Omental fat pad (tissue), 4 donors: ENCODE measurements around the gene RBPMS2. TPM values are rescaled to one million over a fixed set of nuclear protein-coding genes. Genes with fewer than 3 reads are reported as not detected.

Source experiments
- ATAC-seq: fragments of 150-250 bp; one replicate; pipeline ENCODE4 v1.9.1; 2016; ENCODE audit warnings: mild to moderate bottlenecking, moderate library complexity; ENCODE audit not compliant: low FRiP score
- DNase-seq: peaks from one replicate; pipeline ENCODE4 v3.0.0-alpha.2; 2019; ENCODE audit warnings: low spot score
- total RNA-seq, 4 donors: library from RNA; depleted of rRNA; stranded (reverse); fragments of >200 nt; gene quantifications; one replicate each; pipeline ENCODE4 v1.1.0, GENCODE V29; 2016
- TF ChIP-seq, protein P1 (sequence below), 3 donors: fragments of 450-650 bp; IDR thresholded peaks; one replicate each; pipeline ENCODE4 v1.5.1; 2016 to 2017; ENCODE audit warnings: antibody characterized with exemption in 3 of 3, mild to moderate bottlenecking in 3 of 3, moderate library complexity in 2 of 3

RBPMS2 gene
- total RNA-seq, 4 donors from 2014 or later: 1.4 to 3.1 (median 2.8) TPM

GRCh38 chr15:64781299-64781698 is 5.9 kb upstream of the RBPMS2 start:
- no peak for DNase-seq
- TF ChIP-seq, protein P1, sequence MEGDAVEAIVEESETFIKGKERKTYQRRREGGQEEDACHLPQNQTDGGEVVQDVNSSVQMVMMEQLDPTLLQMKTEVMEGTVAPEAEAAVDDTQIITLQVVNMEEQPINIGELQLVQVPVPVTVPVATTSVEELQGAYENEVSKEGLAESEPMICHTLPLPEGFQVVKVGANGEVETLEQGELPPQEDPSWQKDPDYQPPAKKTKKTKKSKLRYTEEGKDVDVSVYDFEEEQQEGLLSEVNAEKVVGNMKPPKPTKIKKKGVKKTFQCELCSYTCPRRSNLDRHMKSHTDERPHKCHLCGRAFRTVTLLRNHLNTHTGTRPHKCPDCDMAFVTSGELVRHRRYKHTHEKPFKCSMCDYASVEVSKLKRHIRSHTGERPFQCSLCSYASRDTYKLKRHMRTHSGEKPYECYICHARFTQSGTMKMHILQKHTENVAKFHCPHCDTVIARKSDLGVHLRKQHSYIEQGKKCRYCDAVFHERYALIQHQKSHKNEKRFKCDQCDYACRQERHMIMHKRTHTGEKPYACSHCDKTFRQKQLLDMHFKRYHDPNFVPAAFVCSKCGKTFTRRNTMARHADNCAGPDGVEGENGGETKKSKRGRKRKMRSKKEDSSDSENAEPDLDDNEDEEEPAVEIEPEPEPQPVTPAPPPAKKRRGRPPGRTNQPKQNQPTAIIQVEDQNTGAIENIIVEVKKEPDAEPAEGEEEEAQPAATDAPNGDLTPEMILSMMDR (IDR thresholded peaks at IDR 0.05): no peak
- no peak for ATAC-seq

DNA sequence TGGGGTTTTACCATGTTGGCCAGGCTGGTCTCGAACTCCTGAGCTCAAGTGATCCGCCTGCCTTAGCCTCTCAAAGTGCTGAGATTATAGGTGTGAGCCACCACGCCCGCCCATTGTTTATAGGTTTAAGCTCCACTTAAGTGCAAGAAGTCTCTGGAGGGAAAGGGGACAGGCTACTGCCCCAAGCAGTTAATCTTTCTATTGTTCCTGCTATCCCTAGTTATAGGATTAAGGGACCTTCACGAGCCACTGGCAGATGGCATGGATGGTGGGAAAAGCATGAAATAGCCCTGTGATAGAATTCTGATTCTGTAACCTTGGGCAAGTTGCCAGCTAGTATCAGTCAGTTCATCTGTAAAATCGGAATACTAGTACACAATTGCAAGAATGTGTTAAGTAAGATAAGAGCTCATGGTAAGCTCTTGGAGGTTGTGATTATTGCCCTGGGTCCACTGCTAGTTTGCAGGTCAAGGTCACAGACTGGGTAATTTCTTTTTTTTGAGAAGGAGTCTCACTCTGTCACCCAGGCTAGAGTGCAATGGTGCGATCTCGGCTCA is 5.3 kb upstream of the RBPMS2 start:
- ATAC-seq (no peak), DNase-seq (no peak)
- TF ChIP-seq, protein P1 (IDR thresholded peaks at IDR 0.05): no peak

DNA sequence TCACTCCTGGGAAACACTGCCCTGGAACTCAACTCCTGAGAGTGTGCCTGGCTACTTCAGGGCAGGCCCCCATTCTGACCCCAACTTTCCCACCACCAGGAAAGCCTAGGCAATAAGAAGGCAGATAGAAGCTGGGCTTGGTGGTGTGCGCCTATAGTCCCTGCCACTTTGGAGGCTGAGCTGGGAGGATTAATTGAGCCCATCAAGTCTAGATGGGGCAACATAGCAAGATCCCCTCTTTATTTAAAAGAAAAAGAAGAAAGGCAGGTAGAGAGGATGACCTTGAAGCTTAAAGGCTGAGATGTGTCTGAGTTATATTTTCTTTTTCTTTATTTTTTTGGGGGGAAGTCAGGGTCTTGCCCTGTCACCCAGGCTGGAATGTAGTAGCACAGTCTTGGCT is 4.2 kb upstream of the RBPMS2 start:
- ATAC-seq (no peak), DNase-seq (no peak)
- TF ChIP-seq, protein P1 (IDR thresholded peaks at IDR 0.05): no peak

GRCh38 chr15:64779024-64779423 is 3.6 kb upstream of the RBPMS2 start:
- no peak for DNase-seq
- no peak for ATAC-seq
- TF ChIP-seq, protein P1 (IDR thresholded peaks at IDR 0.05): no peak

GRCh38 chr15:64776402-64776786 is 1.0 kb upstream of the RBPMS2 start:
- TF ChIP-seq, protein P1 (IDR thresholded peaks at IDR 0.05): no peak
- ATAC-seq: no peak
- DNase-seq: no peak

DNA sequence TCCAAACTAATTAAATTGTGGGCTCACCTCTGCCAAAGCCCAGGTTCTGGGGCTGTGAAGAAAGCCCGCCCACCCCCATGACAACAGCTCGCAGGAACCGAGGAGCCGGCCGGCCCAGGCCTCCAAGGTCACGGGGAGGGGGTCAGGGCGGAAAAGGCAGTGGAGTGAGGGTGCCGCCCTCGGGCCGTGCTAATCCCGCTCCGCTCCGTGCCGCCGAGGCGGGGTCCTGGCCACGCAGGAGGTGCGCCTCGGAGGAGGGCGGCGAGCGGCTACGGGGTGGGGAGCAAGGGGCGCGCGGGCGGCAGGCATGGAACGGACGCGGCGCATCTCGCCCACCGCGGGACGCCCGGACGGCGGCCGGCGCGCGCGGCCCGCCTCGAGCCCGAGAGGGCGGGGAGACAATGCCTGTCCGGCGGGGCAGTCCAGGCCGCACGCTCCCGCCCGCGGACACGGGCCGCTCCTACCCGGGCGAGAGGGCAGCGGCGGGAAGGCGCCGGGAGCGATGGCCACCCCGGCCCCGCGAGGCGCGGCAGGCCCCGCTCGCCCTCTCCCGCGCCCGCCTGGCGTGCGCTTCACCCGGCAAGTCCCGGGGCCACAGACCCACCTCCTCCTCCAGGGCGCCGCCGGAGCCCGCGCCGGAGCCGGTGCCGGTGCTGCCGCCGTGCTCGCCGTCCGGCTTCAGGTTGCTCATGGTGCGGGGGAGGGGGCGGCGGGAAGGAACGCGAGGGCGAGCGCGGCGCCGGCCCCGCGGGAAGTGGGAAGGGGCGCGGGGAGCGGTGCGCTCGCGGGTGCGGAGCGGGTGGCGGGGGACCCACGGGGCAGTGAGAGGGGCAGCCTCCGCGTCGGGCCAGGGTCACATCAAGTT is 528 bp downstream of the RBPMS2 start:
- ATAC-seq (peak; percentile 68), DNase-seq (no peak)
- TF ChIP-seq, protein P1 (IDR thresholded peaks at IDR 0.05): no peak
